ENCODE data around the gene CYP4A22. TPM values are rescaled to one million over a fixed set of nuclear protein-coding genes. Genes with fewer than 3 reads are reported as not detected.
"Not testable (repeated sequence)": the region's sequence is repeated elsewhere in the genome, so short reads cannot be mapped to it uniquely, and the experiment has no call there.

Gene CYP4A22
- total RNA-seq, 1 experiment from 2014 or later: not detected

DNA sequence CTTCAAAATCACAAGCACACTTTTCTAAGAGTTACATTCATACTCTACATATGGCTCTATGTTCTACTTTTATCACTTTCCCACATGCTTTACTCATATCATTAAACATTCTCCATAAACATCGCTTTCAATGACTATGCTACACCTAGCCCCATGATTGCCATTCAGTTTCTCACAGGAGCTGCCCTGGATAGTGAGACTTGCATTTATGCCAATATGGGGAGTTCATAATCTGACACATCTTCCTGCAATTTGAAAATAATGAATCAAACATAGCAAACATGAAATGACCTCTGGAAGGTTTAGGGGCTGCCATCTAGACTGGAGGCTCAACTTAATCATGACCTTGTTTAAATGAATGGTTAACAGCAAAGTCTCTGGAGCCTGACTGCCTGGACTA lies 9.0 kb upstream of the CYP4A22 start:
- Mint-ChIP-seq H3K27ac (no peak overlapping the region), H3K27me3 (ENCODE audit: low read depth) (no peaks in the 10 kb centered on the region; the same call in 1 of the 2 replicates), H3K36me3 (ENCODE audit: insufficient read depth in 1 of 3, low read depth in 3 of 3) (no peaks in the 10 kb centered on the region), H3K4me3 (no peak overlapping the region), H3K4me1 (peaks cover 30 to 32% of the 10 kb centered on the region in 2 experiments), H3K9me3 (peaks cover 0 to 6% of the 10 kb centered on the region in 2 experiments; a peak in 2 of 5 replicates)
- Histone ChIP-seq H3K23ac (ENCODE audit: insufficient read length, low read depth, low read length) (no peak overlapping the region), H4K5ac (ENCODE audit: insufficient read length, low read depth, low read length) (no peak overlapping the region), H3K4ac (ENCODE audit: low read depth, low read length) (no peak overlapping the region), H2BK120ac (ENCODE audit: low read depth, low read length, poor library complexity, severe bottlenecking) (no peak overlapping the region), H2BK15ac (ENCODE audit: low read depth, low read length) (no peak overlapping the region), H3T11ph (ENCODE audit: low read length) (no peak overlapping the region), H3K9ac (ENCODE audit: extremely low read depth, insufficient read length, low read length) (no peak overlapping the region), H3K9me3 (ENCODE audit: control insufficient read depth, low read depth, low read length) (no peaks in the 10 kb centered on the region), H2AK5ac (ENCODE audit: insufficient read length, low read length) (no peak overlapping the region), H3K79me1 (ENCODE audit: insufficient read depth, low read depth, low read length, poor library complexity, severe bottlenecking) (no peaks in the 10 kb centered on the region), H3K79me2 (ENCODE audit: insufficient read depth, low read length) (no peaks in the 10 kb centered on the region), H2BK12ac (ENCODE audit: insufficient read length, low read depth, low read length) (no peak overlapping the region), H3K14ac (ENCODE audit: insufficient read depth, low read length) (no peak overlapping the region), H3K27ac (ENCODE audit: insufficient read length, low read depth, low read length) (no peak overlapping the region), H3K56ac (ENCODE audit: insufficient read length, low read depth, low read length) (no peak overlapping the region), H3K27me3 (ENCODE audit: insufficient read depth, low read length) (no peaks in the 10 kb centered on the region), H2BK20ac (ENCODE audit: low read depth, low read length, poor library complexity, severe bottlenecking) (no peak overlapping the region), H4K8ac (replicated peaks; ENCODE audit: insufficient read length, low read depth, low read length) (no peak overlapping the region), H4K91ac (ENCODE audit: insufficient read length, low read depth, low read length) (no peak overlapping the region), H3K4me1 (ENCODE audit: insufficient read depth, low read length) (no peaks in the 10 kb centered on the region; the same call in 1 of the 2 replicates), H2BK5ac (ENCODE audit: insufficient read length, low read length) (no peak overlapping the region), H2AFZ (ENCODE audit: low read length) (no peak overlapping the region), H3K4me2 (ENCODE audit: insufficient read depth, insufficient read length, low read length) (no peak overlapping the region), H3K23me2 (ENCODE audit: insufficient read length, low read depth, low read length, poor library complexity, severe bottlenecking) (no peaks in the 10 kb centered on the region), H4K20me1 (ENCODE audit: control insufficient read depth, insufficient read depth, insufficient read length) (no peaks in the 10 kb centered on the region), H3K18ac (ENCODE audit: insufficient read length, low read depth, low read length) (no peak overlapping the region)
- TF ChIP-seq, protein P1, sequence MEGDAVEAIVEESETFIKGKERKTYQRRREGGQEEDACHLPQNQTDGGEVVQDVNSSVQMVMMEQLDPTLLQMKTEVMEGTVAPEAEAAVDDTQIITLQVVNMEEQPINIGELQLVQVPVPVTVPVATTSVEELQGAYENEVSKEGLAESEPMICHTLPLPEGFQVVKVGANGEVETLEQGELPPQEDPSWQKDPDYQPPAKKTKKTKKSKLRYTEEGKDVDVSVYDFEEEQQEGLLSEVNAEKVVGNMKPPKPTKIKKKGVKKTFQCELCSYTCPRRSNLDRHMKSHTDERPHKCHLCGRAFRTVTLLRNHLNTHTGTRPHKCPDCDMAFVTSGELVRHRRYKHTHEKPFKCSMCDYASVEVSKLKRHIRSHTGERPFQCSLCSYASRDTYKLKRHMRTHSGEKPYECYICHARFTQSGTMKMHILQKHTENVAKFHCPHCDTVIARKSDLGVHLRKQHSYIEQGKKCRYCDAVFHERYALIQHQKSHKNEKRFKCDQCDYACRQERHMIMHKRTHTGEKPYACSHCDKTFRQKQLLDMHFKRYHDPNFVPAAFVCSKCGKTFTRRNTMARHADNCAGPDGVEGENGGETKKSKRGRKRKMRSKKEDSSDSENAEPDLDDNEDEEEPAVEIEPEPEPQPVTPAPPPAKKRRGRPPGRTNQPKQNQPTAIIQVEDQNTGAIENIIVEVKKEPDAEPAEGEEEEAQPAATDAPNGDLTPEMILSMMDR (conservative IDR thresholded peaks at IDR 0.05): no peak
- DNase-seq: no peak
- WGBS (ENCODE audit: extremely low coverage, insufficient read length, low lambda C conversion rate): no CpG with 5 or more reads among the region's 1 CpG

DNA sequence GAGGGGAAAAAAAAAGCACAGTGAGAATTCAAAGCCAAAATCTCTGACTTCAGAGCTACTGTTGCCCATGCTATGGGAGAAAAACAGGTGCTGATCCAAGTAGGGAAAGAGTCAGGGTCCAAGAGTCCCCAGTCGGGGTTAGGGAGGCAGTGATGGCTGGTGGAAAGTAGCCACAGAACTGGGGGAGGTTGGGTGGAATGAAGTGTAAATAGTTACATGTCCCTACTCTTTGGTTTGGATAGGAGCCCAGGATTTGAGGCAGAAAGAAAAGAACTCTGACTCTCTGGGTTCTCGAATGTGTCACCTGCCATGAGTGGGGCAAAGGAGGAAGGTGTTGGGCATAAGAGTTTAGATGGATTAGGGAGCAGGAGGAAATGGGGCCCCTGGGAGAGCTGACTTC lies 8.4 kb upstream of the CYP4A22 start:
- H3K14ac ChIP-seq (ENCODE audit: insufficient read depth, low read length); H4K5ac ChIP-seq (ENCODE audit: insufficient read length, low read depth, low read length); H3K18ac ChIP-seq (ENCODE audit: insufficient read length, low read depth, low read length); H2BK5ac ChIP-seq (ENCODE audit: insufficient read length, low read length); H3K9ac ChIP-seq (ENCODE audit: extremely low read depth, insufficient read length, low read length); H3K23me2 ChIP-seq (ENCODE audit: insufficient read length, low read depth, low read length, poor library complexity, severe bottlenecking); H4K8ac ChIP-seq (replicated peaks; ENCODE audit: insufficient read length, low read depth, low read length); H3K56ac ChIP-seq (ENCODE audit: insufficient read length, low read depth, low read length); H2BK120ac ChIP-seq (ENCODE audit: low read depth, low read length, poor library complexity, severe bottlenecking); H3K9me3 Mint-ChIP-seq; H4K91ac ChIP-seq (ENCODE audit: insufficient read length, low read depth, low read length); H2AK5ac ChIP-seq (ENCODE audit: insufficient read length, low read length); H3K27me3 ChIP-seq (ENCODE audit: insufficient read depth, low read length); H3K4me2 ChIP-seq (ENCODE audit: insufficient read depth, insufficient read length, low read length); H3K4me3 Mint-ChIP-seq; H2BK12ac ChIP-seq (ENCODE audit: insufficient read length, low read depth, low read length); DNase-seq; H2AFZ ChIP-seq (ENCODE audit: low read length); H3K23ac ChIP-seq (ENCODE audit: insufficient read length, low read depth, low read length); H3K4me1 ChIP-seq (ENCODE audit: insufficient read depth, low read length); H3K9me3 ChIP-seq (ENCODE audit: control insufficient read depth, low read depth, low read length); H3K27me3 Mint-ChIP-seq (ENCODE audit: low read depth); H3T11ph ChIP-seq (ENCODE audit: low read length); H4K20me1 ChIP-seq (ENCODE audit: control insufficient read depth, insufficient read depth, insufficient read length); H3K36me3 Mint-ChIP-seq (ENCODE audit: insufficient read depth in 1 of 3, low read depth in 3 of 3); H3K4ac ChIP-seq (ENCODE audit: low read depth, low read length); H3K27ac ChIP-seq (ENCODE audit: insufficient read length, low read depth, low read length); H2BK15ac ChIP-seq (ENCODE audit: low read depth, low read length); H3K79me1 ChIP-seq (ENCODE audit: insufficient read depth, low read depth, low read length, poor library complexity, severe bottlenecking); H3K79me2 ChIP-seq (ENCODE audit: insufficient read depth, low read length); H2BK20ac ChIP-seq (ENCODE audit: low read depth, low read length, poor library complexity, severe bottlenecking): not testable (repeated sequence)
- Mint-ChIP-seq H3K4me1 (peaks cover 30 to 32% of the 10 kb centered on the region in 2 experiments), H3K27ac (peak overlapping the region in 1 of 3 experiments; percentile 27; a peak in 1 of 7 replicates)
- no CpG with 5 or more reads among the region's 2 CpGs for WGBS (ENCODE audit: extremely low coverage, insufficient read length, low lambda C conversion rate)
